Measurements from ENCODE around the gene PGM5. TPM values are rescaled to one million over a fixed set of nuclear protein-coding genes. Genes with fewer than 3 reads are reported as not detected.

PGM5 gene
- total RNA-seq, 2 donors from 2014 or later = 6.5 to 6.9 TPM

- TF ChIP-seq POLR2A (IDR thresholded peaks at IDR 0.05) (no peak), CTCF (IDR thresholded peaks at IDR 0.05) (no peak)
- H3K27me3 ChIP-seq = no peaks in the 10 kb centered on the region
- no peaks in the 10 kb centered on the region for H3K9me3 ChIP-seq
- ATAC-seq (no peak), DNase-seq (no peak)
- no peak overlapping the region for H3K4me3 ChIP-seq
- H3K4me1 ChIP-seq = no peaks in the 10 kb centered on the region
- no peaks in the 10 kb centered on the region for H3K36me3 ChIP-seq (replicated peaks in 1 of 2; ENCODE audit: insufficient read depth in 1 of 2, low read depth in 2 of 2)
- 77% methylated on average over 2 of the region's 2 CpGs for WGBS, 2 donors
- no peak overlapping the region for H3K27ac ChIP-seq
- intact Hi-C loops (cut with DNase I) = no loop called here
Measured at GRCh38 chr9:68498816-68499215, 142.4 kb downstream of the PGM5 start.

- TF ChIP-seq POLR2A (IDR thresholded peaks at IDR 0.05) = no peak
- TF ChIP-seq CTCF (IDR thresholded peaks at IDR 0.05) = no peak
- H3K36me3 ChIP-seq (replicated peaks in 1 of 2; ENCODE audit: insufficient read depth in 1 of 2, low read depth in 2 of 2) = no peaks in the 10 kb centered on the region
- H3K4me3 ChIP-seq = no peak overlapping the region
- WGBS, 2 donors = 77 to 78% methylated on average over 9 of the region's 9 CpGs
- no peaks in the 10 kb centered on the region for H3K4me1 ChIP-seq
- H3K27ac ChIP-seq = no peak overlapping the region
- intact Hi-C loops (cut with DNase I) = no loop called here
- no peaks in the 10 kb centered on the region for H3K27me3 ChIP-seq
- ATAC-seq (no peak), DNase-seq (no peak)
- H3K9me3 ChIP-seq = no peaks in the 10 kb centered on the region
Measured at GRCh38 chr9:68500457-68501381, 144.3 kb downstream of the PGM5 start.

GRCh38 chr9:68502279-68502678 is 145.9 kb downstream of the PGM5 start:
- no peak overlapping the region for H3K27ac ChIP-seq
- WGBS, 2 donors = 59 to 75% methylated on average over 4 of the region's 4 CpGs
- intact Hi-C loops (cut with DNase I) = no loop called here

GRCh38 chr9:68505681-68506409 is 149.4 kb downstream of the PGM5 start:
- no peak overlapping the region for H3K27ac ChIP-seq
- H3K4me3 ChIP-seq = no peak overlapping the region
- ATAC-seq = no peak
- intact Hi-C loops (cut with DNase I) = no loop called here
- H3K36me3 ChIP-seq (replicated peaks in 1 of 2; ENCODE audit: insufficient read depth in 1 of 2, low read depth in 2 of 2) = no peaks in the 10 kb centered on the region
- H3K4me1 ChIP-seq = no peaks in the 10 kb centered on the region
- TF ChIP-seq POLR2A (IDR thresholded peaks at IDR 0.05) (no peak), CTCF (IDR thresholded peaks at IDR 0.05) (no peak)
- H3K9me3 ChIP-seq = no peaks in the 10 kb centered on the region
- DNase-seq = peak in 1 of 4 donors; percentile 12
- no peaks in the 10 kb centered on the region for H3K27me3 ChIP-seq
- 57 to 71% methylated on average over 4 of the region's 4 CpGs for WGBS, 2 donors

More at GRCh38 chr9:68502279-68502678, 145.9 kb downstream of the PGM5 start:
- H3K27me3 ChIP-seq = no peaks in the 10 kb centered on the region
- H3K4me1 ChIP-seq = no peaks in the 10 kb centered on the region
- no peaks in the 10 kb centered on the region for H3K9me3 ChIP-seq
- ATAC-seq (no peak), DNase-seq (no peak)
- TF ChIP-seq CTCF (IDR thresholded peaks at IDR 0.05) (no peak), POLR2A (IDR thresholded peaks at IDR 0.05) (no peak)
- no peaks in the 10 kb centered on the region for H3K36me3 ChIP-seq (replicated peaks in 1 of 2; ENCODE audit: insufficient read depth in 1 of 2, low read depth in 2 of 2)
- H3K4me3 ChIP-seq = no peak overlapping the region
